SH-SY5Y (cell line): ENCODE measurements around the gene TMOD2.

Source experiments
- GATA2 ChIP-seq: IDR thresholded peaks from 2 replicates; pipeline ENCODE4 v1.6.1; 2011; ENCODE audit warnings: mild to moderate bottlenecking, low read depth, low read length
- GATA3 ChIP-seq: IDR thresholded peaks from 2 replicates; pipeline ENCODE4 v1.6.1; 2011; ENCODE audit warnings: low read depth, mild to moderate bottlenecking, low read length, moderate library complexity

DNA sequence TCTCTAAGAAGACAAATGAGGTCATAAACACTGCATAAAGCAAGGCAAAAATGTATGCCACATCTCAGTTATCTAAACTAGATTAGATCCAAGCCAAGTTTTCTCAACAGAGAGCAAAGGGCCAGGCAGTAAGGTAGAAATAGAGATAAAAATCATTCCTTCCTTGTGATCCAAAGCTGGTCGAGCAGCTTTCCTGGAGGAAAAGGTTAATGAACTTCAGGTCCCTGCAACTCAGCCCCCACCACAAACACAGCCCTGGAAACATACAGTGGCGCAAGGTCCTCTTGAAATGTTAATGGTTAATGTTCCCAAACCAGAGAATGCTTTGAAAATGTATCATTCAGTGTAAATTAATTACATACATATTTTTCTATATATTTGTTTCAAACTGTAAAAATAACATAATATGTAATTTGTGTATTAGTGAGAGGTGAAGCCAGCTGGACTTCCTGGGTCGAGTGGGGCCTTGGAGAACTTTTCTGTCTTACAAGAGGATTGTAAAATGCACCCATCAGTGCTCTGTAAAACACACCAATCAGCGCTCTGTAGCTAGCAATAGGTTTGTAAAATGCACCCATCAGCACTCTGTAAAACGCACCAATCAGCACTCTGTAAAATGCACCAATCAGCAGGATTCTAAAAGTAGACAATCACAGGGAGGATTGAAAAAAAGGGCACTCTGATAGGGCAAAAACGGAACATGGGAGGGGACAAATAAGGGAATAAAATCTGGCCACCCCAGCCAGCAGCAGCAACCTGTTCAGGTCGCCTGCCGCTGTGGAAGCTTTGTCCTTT lies 31.0 kb upstream of the TMOD2 start:
- TF ChIP-seq GATA3 (no peak), GATA2 (no peak)
